ENCODE results near the gene U2AF2. TPM values are rescaled to one million over a fixed set of nuclear protein-coding genes. Genes with fewer than 3 reads are reported as not detected.

Gene U2AF2
- total RNA-seq, 1 donor from 2014 or later: 194 TPM

DNA sequence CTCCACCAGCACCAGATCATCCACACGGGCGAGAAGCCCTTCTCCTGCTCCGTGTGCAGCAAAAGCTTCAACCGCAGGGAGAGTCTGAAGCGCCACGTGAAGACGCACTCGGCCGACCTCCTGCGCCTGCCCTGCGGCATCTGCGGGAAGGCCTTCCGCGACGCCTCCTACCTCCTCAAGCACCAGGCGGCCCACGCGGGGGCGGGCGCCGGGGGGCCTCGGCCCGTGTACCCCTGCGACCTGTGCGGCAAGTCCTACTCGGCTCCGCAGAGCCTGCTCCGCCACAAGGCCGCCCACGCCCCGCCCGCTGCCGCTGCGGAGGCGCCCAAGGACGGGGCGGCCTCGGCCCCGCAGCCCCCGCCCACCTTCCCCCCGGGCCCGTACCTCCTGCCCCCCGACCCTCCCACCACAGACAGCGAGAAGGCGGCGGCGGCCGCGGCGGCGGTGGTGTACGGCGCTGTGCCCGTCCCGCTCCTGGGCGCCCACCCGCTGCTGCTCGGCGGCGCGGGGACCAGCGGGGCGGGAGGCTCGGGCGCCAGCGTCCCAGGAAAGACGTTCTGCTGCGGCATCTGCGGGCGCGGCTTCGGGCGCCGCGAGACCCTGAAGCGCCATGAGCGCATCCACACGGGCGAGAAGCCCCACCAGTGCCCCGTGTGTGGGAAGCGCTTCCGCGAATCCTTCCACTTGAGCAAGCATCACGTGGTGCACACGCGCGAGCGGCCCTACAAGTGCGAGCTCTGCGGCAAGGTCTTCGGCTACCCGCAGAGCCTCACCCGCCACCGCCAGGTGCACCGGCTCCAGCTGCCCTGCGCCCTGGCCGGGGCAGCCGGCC, 39.9 kb upstream of the U2AF2 start:
- Histone ChIP-seq H3K4me2 (ENCODE audit: low read length) (no peak overlapping the region), H3K9ac (ENCODE audit: low read length) (no peak overlapping the region), H3K79me2 (ENCODE audit: insufficient read depth, low read length) (peaks cover 30% of the 10 kb centered on the region), H3K27ac (ENCODE audit: low read depth, low read length) (no peak overlapping the region), H3K4me3 (ENCODE audit: insufficient read depth, low read depth, low read length) (no peak overlapping the region), H3K36me3 (ENCODE audit: insufficient read depth, low read length) (no peaks in the 10 kb centered on the region), H2AFZ (ENCODE audit: low read depth, low read length) (no peak overlapping the region), H4K20me1 (ENCODE audit: insufficient read depth, low read length) (peaks cover 37% of the 10 kb centered on the region), H3K4me1 (ENCODE audit: insufficient read depth, low read length) (no peaks in the 10 kb centered on the region), H3K9me3 (ENCODE audit: insufficient read depth, low read depth, low read length) (no peaks in the 10 kb centered on the region), H3K27me3 (ENCODE audit: insufficient read depth, low read length) (no peaks in the 10 kb centered on the region)
- Mint-ChIP-seq H3K4me1 (ENCODE audit: low read depth, unreplicated experiment) (peaks cover 1% of the 10 kb centered on the region), H3K36me3 (ENCODE audit: low read depth, unreplicated experiment) (peaks cover 16% of the 10 kb centered on the region), H3K9me3 (ENCODE audit: unreplicated experiment) (peaks cover 2% of the 10 kb centered on the region), H3K27me3 (ENCODE audit: low read depth, unreplicated experiment) (no peaks in the 10 kb centered on the region), H3K4me3 (ENCODE audit: unreplicated experiment) (no peak overlapping the region), H3K27ac (ENCODE audit: unreplicated experiment) (no peak overlapping the region)
- DNase-seq (ENCODE audit: low read depth) (no peak), FAIRE-seq (no peak)
- TF ChIP-seq, protein P1, sequence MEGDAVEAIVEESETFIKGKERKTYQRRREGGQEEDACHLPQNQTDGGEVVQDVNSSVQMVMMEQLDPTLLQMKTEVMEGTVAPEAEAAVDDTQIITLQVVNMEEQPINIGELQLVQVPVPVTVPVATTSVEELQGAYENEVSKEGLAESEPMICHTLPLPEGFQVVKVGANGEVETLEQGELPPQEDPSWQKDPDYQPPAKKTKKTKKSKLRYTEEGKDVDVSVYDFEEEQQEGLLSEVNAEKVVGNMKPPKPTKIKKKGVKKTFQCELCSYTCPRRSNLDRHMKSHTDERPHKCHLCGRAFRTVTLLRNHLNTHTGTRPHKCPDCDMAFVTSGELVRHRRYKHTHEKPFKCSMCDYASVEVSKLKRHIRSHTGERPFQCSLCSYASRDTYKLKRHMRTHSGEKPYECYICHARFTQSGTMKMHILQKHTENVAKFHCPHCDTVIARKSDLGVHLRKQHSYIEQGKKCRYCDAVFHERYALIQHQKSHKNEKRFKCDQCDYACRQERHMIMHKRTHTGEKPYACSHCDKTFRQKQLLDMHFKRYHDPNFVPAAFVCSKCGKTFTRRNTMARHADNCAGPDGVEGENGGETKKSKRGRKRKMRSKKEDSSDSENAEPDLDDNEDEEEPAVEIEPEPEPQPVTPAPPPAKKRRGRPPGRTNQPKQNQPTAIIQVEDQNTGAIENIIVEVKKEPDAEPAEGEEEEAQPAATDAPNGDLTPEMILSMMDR (IDR thresholded peaks at IDR 0.05; ENCODE audit: insufficient read depth, low read depth, low read length): no peak
- TF ChIP-seq EZH2 (IDR thresholded peaks at IDR 0.05; ENCODE audit: insufficient read depth, low read length): no peak

DNA sequence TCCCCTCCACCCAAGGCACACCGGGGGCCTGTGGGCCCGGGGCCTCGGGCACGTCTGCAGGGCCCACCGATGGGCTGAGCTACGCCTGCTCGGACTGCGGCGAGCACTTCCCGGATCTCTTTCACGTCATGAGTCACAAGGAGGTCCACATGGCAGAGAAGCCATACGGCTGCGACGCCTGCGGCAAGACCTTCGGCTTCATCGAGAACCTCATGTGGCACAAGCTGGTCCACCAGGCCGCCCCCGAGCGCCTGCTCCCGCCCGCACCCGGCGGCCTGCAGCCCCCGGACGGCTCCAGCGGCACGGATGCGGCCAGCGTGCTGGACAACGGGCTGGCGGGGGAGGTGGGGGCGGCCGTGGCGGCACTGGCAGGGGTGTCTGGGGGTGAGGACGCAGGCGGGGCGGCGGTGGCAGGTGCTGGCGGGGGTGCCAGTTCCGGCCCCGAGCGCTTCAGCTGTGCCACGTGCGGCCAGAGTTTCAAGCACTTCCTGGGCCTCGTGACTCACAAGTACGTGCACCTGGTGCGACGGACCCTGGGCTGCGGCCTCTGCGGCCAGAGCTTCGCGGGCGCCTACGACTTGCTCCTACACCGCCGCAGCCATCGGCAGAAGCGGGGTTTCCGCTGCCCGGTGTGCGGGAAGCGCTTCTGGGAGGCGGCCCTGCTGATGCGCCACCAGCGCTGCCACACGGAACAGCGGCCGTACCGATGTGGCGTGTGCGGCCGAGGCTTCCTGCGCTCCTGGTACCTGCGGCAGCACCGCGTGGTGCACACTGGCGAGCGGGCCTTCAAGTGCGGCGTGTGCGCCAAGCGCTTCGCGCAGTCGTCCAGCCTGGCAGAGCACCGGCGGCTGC, 39.1 kb upstream of the U2AF2 start:
- Mint-ChIP-seq H3K36me3 (ENCODE audit: low read depth, unreplicated experiment) (peaks cover 8% of the 10 kb centered on the region), H3K27me3 (ENCODE audit: low read depth, unreplicated experiment) (no peaks in the 10 kb centered on the region), H3K27ac (ENCODE audit: unreplicated experiment) (no peak overlapping the region), H3K4me3 (ENCODE audit: unreplicated experiment) (no peak overlapping the region), H3K9me3 (ENCODE audit: unreplicated experiment) (no peaks in the 10 kb centered on the region), H3K4me1 (ENCODE audit: low read depth, unreplicated experiment) (peaks cover 5% of the 10 kb centered on the region)
- Histone ChIP-seq H3K4me2 (ENCODE audit: low read length) (no peak overlapping the region), H3K9me3 (ENCODE audit: insufficient read depth, low read depth, low read length) (no peaks in the 10 kb centered on the region), H3K9ac (ENCODE audit: low read length) (no peak overlapping the region), H3K4me1 (ENCODE audit: insufficient read depth, low read length) (no peaks in the 10 kb centered on the region), H4K20me1 (ENCODE audit: insufficient read depth, low read length) (peaks cover 30% of the 10 kb centered on the region), H3K27ac (ENCODE audit: low read depth, low read length) (no peak overlapping the region), H3K79me2 (ENCODE audit: insufficient read depth, low read length) (peaks cover 22% of the 10 kb centered on the region), H3K4me3 (ENCODE audit: insufficient read depth, low read depth, low read length) (no peak overlapping the region), H3K27me3 (ENCODE audit: insufficient read depth, low read length) (no peaks in the 10 kb centered on the region), H3K36me3 (ENCODE audit: insufficient read depth, low read length) (no peaks in the 10 kb centered on the region), H2AFZ (ENCODE audit: low read depth, low read length) (no peak overlapping the region)
- DNase-seq (ENCODE audit: low read depth) (no peak), FAIRE-seq (no peak)
- no peak for TF ChIP-seq EZH2 (IDR thresholded peaks at IDR 0.05; ENCODE audit: insufficient read depth, low read length)
- TF ChIP-seq, protein P1 (IDR thresholded peaks at IDR 0.05; ENCODE audit: insufficient read depth, low read depth, low read length): no peak

Data from astrocyte (in vitro differentiated cells and primary cell).